SU-DHL-6 (cell line): ENCODE measurements around the gene NPAS3.

ENCODE experiments used
- CTCF ChIP-seq: fragments of 200-600 bp; sonication (generic); IDR thresholded peaks from one replicate; pipeline ENCODE4 v1.5.1; 2017; ENCODE audit warnings: antibody characterized with exemption, mild to moderate bottlenecking, low read length, moderate library complexity; ENCODE audit not compliant: insufficient read depth, poor library complexity, severe bottlenecking
- EZH2phosphoT487 ChIP-seq: fragments of 200-600 bp; sonication (generic), shearing (Covaris generic); conservative IDR thresholded peaks from 2 replicates; pipeline ENCODE4 v1.6.1; 2018; ENCODE audit warnings: mild to moderate bottlenecking, antibody characterized with exemption, low read length, moderate library complexity, mixed read lengths

GRCh38 chr14:33793398-33794110 lies 854.9 kb downstream of the NPAS3 start:
- TF ChIP-seq CTCF = no peak
- no peak for TF ChIP-seq EZH2phosphoT487
